BJ (cell line): ENCODE measurements around the gene CRYBB1. TPM values are rescaled to one million over a fixed set of nuclear protein-coding genes. Genes with fewer than 3 reads are reported as not detected.

Experiments used
- CTCF ChIA-PET: fragments of 350-600 bp; formaldehyde crosslinking; extraction: SDS; loops from one replicate; lab custom pipeline; 2021; ENCODE audit warnings: antibody characterized with exemption, inconsistent platforms; lab: Yijun Ruan, JAX
- POLR2A ChIA-PET: fragments of 300-600 bp; sonication (Branson Sonifier 250); formaldehyde crosslinking; extraction: SDS; loops from one replicate; lab custom pipeline; 2021; ENCODE audit warnings: antibody characterized with exemption; lab: Charles Lee
- DNase-seq: peaks from one replicate; pipeline ENCODE4 v3.0.0-alpha.2; 2011; ENCODE audit warnings: low read depth
- H3K27me3 ChIP-seq: 2 replicates; pipeline ENCODE4 v1.6.0; 2011; ENCODE audit warnings: low read length; ENCODE audit not compliant: control insufficient read depth, insufficient read depth
- H3K36me3 ChIP-seq: 2 replicates; pipeline ENCODE4 v1.5.1; 2011; ENCODE audit warnings: low read length; ENCODE audit not compliant: control insufficient read depth, insufficient read depth
- H3K4me3 ChIP-seq: 2 replicates; pipeline ENCODE4 v1.5.1; 2011; ENCODE audit warnings: low read depth, mild to moderate bottlenecking, control low read depth, low read length
- polyA plus RNA-seq: library from polyadenylated mRNA; depleted of rRNA; stranded (reverse); fragments of >200 nt; gene quantifications from 2 replicates; pipeline ENCODE4 v1.2.3, GENCODE V29; 2011
- TF ChIP-seq, protein P1 (sequence below): IDR thresholded peaks from 2 replicates; pipeline ENCODE4 v1.5.1; 2011; ENCODE audit warnings: low read depth, mild to moderate bottlenecking, control low read depth, inconsistent platforms, low read length, moderate library complexity; ENCODE audit not compliant: insufficient read depth

The CRYBB1 gene
- polyA plus RNA-seq, 1 experiment: not detected

DNA sequence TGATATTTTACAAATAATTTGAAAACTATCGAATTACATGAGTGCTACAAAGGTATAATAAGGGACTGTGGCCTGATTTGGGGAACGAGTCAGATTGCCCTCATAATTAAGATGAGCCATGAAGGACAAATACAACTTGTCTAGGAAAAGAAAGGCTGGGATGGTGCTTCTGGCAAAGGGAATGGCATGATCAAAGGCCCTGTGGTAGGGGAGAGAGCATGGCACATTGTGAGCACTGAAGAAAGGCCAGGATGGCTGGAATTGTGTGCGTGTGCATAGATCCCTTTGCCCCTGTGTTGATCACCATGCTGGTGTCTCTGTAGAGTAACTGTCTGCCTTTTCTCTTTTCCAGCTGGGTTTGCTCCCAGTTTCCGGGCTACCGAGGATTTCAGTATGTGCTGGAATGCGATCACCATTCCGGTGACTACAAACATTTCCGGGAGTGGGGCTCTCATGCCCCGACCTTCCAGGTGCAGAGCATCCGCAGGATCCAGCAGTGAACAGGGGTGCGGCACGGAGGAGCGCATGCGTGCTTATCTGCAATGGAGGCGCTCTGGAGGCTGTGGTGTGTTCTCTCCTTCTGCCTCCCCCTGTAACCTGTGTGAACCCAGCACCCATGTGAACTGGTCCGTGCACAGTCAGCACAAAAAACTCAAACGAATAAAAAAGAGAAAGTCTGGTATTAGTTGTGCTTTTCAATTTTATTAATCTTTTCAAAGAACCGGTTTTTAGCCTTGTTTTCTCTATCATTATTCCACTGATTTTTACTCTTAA lies 12.3 kb upstream of the CRYBB1 start:
- H3K27me3 ChIP-seq: peaks cover 3% of the 10 kb centered on the region; the same call in 1 of the 2 replicates
- H3K4me3 ChIP-seq: no peak overlapping the region
- CTCF ChIA-PET: no interaction called here
- DNase-seq: no peak
- POLR2A ChIA-PET: no interaction called here
- TF ChIP-seq, protein P1, sequence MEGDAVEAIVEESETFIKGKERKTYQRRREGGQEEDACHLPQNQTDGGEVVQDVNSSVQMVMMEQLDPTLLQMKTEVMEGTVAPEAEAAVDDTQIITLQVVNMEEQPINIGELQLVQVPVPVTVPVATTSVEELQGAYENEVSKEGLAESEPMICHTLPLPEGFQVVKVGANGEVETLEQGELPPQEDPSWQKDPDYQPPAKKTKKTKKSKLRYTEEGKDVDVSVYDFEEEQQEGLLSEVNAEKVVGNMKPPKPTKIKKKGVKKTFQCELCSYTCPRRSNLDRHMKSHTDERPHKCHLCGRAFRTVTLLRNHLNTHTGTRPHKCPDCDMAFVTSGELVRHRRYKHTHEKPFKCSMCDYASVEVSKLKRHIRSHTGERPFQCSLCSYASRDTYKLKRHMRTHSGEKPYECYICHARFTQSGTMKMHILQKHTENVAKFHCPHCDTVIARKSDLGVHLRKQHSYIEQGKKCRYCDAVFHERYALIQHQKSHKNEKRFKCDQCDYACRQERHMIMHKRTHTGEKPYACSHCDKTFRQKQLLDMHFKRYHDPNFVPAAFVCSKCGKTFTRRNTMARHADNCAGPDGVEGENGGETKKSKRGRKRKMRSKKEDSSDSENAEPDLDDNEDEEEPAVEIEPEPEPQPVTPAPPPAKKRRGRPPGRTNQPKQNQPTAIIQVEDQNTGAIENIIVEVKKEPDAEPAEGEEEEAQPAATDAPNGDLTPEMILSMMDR: no peak
- H3K36me3 ChIP-seq: no peaks in the 10 kb centered on the region

DNA sequence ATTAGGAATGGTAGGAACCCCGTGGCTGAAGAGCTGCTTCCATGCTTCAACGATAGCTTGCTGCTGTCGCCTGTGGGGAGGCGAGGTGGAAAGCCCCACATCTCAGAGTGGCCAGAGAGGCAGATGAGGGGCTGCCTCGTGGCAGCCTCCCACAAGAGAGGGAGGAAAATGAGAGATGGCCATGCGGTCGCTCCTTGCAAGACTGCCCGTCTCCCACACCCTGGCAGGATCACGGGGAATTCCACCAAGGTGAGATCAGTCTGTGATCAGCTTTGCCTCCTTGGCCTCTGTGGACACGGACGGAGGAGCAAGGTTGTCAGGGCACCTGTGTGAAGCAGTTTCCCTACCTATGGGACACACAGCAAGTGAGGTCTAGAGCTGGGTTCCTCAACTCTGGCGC lies 7.0 kb upstream of the CRYBB1 start:
- ChIA-PET POLR2A (no interaction called here), CTCF (no interaction called here)
- no peak for DNase-seq
- TF ChIP-seq, protein P1: no peak
- no peaks in the 10 kb centered on the region for H3K36me3 ChIP-seq
- peaks cover 5% of the 10 kb centered on the region for H3K27me3 ChIP-seq
- no peak overlapping the region for H3K4me3 ChIP-seq

DNA sequence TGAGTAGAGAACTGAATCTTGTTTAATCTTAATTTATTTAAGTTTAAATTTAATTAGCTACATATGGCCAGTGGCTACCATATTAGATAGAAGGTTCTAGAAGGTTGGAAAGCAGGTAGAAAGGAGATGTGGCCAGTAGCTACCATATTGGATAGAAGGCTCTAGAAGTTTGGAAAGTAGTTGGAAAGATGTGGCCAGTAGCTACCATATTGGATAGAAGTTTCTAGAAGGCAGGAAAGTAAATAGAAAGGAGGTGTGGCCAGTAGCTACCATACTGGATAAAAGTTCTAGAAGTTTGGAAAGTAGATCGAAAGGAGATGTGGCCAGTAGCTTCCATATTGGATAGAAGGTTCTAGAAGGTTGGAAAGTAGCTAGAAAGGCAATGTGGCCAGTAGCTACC lies 6.2 kb upstream of the CRYBB1 start:
- no peak for DNase-seq
- H3K4me3 ChIP-seq: no peak overlapping the region
- TF ChIP-seq, protein P1: no peak
- ChIA-PET CTCF (interaction anchor here (1.2 kb wide), 1 partner anchor 163 kb away, joined by 3 read pairs; no protein-coding TSS in a partner anchor), POLR2A (no interaction called here)
- H3K36me3 ChIP-seq: no peaks in the 10 kb centered on the region
- H3K27me3 ChIP-seq: peaks cover 5% of the 10 kb centered on the region

DNA sequence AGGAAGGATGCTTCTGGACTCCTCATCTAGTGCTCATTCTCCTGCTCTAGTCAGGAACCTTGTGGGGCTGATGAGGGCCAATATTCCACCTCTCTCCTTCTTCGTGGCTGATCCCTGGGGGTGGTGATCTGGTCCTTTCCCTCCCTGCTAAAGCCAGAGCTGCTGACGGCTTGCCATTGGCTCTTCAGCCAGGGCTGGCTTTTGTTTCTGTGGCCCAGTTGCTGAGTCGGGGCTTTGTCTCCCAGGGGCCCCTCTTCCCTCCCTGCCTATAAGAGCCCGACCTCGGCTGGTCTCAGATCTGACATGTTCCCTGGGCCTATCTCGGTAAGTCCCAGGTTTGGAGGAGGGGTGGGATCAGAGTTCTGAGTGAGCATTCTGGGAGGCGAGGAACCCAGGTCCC lies 3.8 kb upstream of the CRYBB1 start, which contains the start of gene CRYBA4:
Gene CRYBA4, plus strand, starts transcription at position 301 of the 400 bp plus-strand sequence. CDS start 634 bp downstream, outside the sequence.
- TF ChIP-seq, protein P1: no peak
- Histone ChIP-seq H3K4me3 (no peak within 1 kb of the TSS), H3K27me3 (peaks cover 4% of the 10 kb centered on the region), H3K36me3 (no peaks in the 10 kb centered on the region)
- CTCF ChIA-PET: interaction anchor here (0.6 kb wide), 1 partner anchor 79 kb away, joined by 3 read pairs; no protein-coding TSS in a partner anchor
- POLR2A ChIA-PET: no interaction called here
- DNase-seq: no peak

DNA sequence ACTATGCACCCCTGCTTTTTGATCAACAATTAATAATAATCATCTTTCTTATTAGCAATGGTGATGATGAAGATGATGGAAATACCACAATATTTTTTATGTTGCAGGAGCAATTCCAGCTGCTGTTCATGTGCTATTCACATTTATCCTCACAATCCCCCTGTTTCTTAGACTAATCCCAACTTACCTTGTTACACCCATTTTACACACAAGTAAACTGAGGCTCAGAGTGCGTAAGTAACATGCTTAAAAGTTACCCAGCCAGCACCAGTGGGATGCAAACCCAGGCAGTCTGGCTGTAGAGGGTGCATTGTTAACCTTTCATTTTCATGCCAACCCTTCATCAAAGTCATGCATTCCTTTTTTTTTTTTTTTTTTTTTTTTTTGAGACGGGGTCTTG lies 2.4 kb upstream of the CRYBB1 start:
- Histone ChIP-seq H3K36me3 (no peaks in the 10 kb centered on the region), H3K4me3 (no peak overlapping the region), H3K27me3 (peaks cover 4% of the 10 kb centered on the region)
- CTCF ChIA-PET: no interaction called here
- POLR2A ChIA-PET: no interaction called here
- TF ChIP-seq, protein P1: no peak
- no peak for DNase-seq
